Caco-2 (cell line): Measurements from ENCODE around the gene GSK3A. TPM values are rescaled to one million over a fixed set of nuclear protein-coding genes. Genes with fewer than 3 reads are reported as not detected.
A peak's percentile ranks its signal among the peaks of the same experiment; 100 is the strongest.

ENCODE experiments used
- BruUV-seq: library from RNA; stranded (reverse); fragments of 400-500 nt; replicated peaks from 2 replicates; lab custom pipeline; 2021; lab: Mats Ljungman, UMichigan
- CTCF ChIA-PET: fragments of 300-600 bp; sonication (Branson Sonifier 250); formaldehyde crosslinking; loops from one replicate; lab custom pipeline; 2022; ENCODE audit warnings: antibody characterized with exemption; lab: Charles Lee
- POLR2A ChIA-PET: fragments of 300-600 bp; sonication (Branson Sonifier 250); formaldehyde crosslinking; loops from one replicate; lab custom pipeline; 2022; ENCODE audit warnings: antibody characterized with exemption; lab: Charles Lee
- DNase-seq, 2 experiments: peaks; one replicate each; pipeline versions ENCODE4 v3.0.0 to v3.0.0-alpha.2; 2020 to 2022
- H3K27me3 ChIP-seq: replicated peaks from 2 replicates; pipeline ENCODE4 v1.6.0; 2011; ENCODE audit warnings: low read length; ENCODE audit not compliant: control insufficient read depth, insufficient read depth
- H3K36me3 ChIP-seq: 2 replicates; pipeline ENCODE4 v1.5.1; 2011; ENCODE audit warnings: low read length; ENCODE audit not compliant: control insufficient read depth, insufficient read depth
- H3K4me1 ChIP-seq: fragments of 250-450 bp; sonication (Bioruptor Pico); 2 replicates; pipeline ENCODE4 v1.5.1; 2020; ENCODE audit warnings: mild to moderate bottlenecking
- H3K4me3 ChIP-seq: 2 replicates; pipeline ENCODE4 v1.5.1; 2011; ENCODE audit warnings: low read depth, mild to moderate bottlenecking, control low read depth, low read length
- H3K9me3 ChIP-seq: fragments of 250-450 bp; sonication (Bioruptor Pico); 2 replicates; pipeline ENCODE4 v1.5.1; 2020; ENCODE audit warnings: mild to moderate bottlenecking, moderate library complexity
- H3K27ac Mint-ChIP-seq: one replicate; pipeline ENCODE4 v1.8.0; 2022; ENCODE audit warnings: mixed read lengths; ENCODE audit not compliant: unreplicated experiment
- H3K27me3 Mint-ChIP-seq: one replicate; pipeline ENCODE4 v1.8.0; 2022; ENCODE audit warnings: mixed read lengths; ENCODE audit not compliant: insufficient read depth, unreplicated experiment
- H3K36me3 Mint-ChIP-seq: one replicate; pipeline ENCODE4 v1.8.0; 2022; ENCODE audit warnings: mild to moderate bottlenecking, mixed read lengths; ENCODE audit not compliant: insufficient read depth, unreplicated experiment
- H3K4me1 Mint-ChIP-seq: one replicate; pipeline ENCODE4 v1.8.0; 2022; ENCODE audit warnings: low read depth, mixed read lengths; ENCODE audit not compliant: unreplicated experiment
- H3K4me3 Mint-ChIP-seq: one replicate; pipeline ENCODE4 v1.8.0; 2022; ENCODE audit warnings: mild to moderate bottlenecking, moderate library complexity, mixed read lengths; ENCODE audit not compliant: unreplicated experiment
- H3K9me3 Mint-ChIP-seq: one replicate; pipeline ENCODE4 v1.8.0; 2022; ENCODE audit warnings: mixed read lengths; ENCODE audit not compliant: unreplicated experiment
- intact Hi-C: fragments of 100-400 bp; cut with micrococcal nuclease; formaldehyde crosslinking; loops from one replicate; pipeline ENCODE4 v1.10.0; 2022; ENCODE audit not compliant: unreplicated experiment
- total RNA-seq: library from RNA; stranded (reverse); gene quantifications from 2 replicates; pipeline ENCODE4 v1.2.3, GENCODE V29; 2022
- TF ChIP-seq, protein P1 (sequence below), 2 experiments: fragments of 200-600 bp in 1 of 2; IDR thresholded peaks; 1 replicate in 1 of 2; 2 replicates in 1 of 2; pipeline versions ENCODE4 v1.5.1 to v1.8.0; 2011 to 2022; ENCODE audit warnings: antibody characterized with exemption in 1 of 2, control low read depth in 1 of 2, inconsistent platforms in 1 of 2, low read depth in 1 of 2, low read length in 1 of 2, mild to moderate bottlenecking in 1 of 2, moderate library complexity in 1 of 2; ENCODE audit not compliant: insufficient read depth in 1 of 2, severe bottlenecking in 1 of 2, unreplicated experiment in 1 of 2

Gene GSK3A
- total RNA-seq, 1 experiment from 2014 or later, result 59.6 TPM

DNA sequence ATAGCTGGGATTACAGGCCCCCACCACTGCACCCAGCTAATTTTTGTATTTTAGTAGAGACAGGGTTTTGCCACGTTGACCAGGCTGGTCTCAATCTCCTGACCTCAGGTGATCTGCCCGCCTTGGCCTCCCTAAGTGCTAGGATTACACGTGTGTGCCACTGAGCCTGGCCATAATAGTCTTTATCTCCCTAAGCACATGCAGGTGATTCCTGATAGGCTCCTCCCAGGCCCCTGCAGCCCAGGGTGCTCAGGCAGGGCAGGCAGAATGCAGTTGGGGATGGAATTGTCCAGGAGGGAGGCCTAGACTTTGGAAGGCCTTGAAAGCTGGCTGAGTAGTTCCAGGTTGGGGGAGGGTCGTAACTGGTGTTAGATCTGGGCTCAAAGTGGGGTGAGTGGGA lies 13.8 kb downstream of the GSK3A start:
- Histone ChIP-seq H3K4me3 (no peak overlapping the region), H3K36me3 (peaks cover 8% of the 10 kb centered on the region), H3K27me3 (no peaks in the 10 kb centered on the region), H3K4me1 (peaks cover 2% of the 10 kb centered on the region; the same call in 1 of the 2 replicates), H3K9me3 (no peaks in the 10 kb centered on the region)
- no TSS peak for BruUV-seq
- DNase-seq, result no peak
- CTCF ChIA-PET, result interaction anchor here (0.6 kb wide), 1 partner anchor 157 kb away, joined by 3 read pairs; no protein-coding TSS in a partner anchor
- Mint-ChIP-seq H3K4me1 (peaks cover 10% of the 10 kb centered on the region), H3K4me3 (no peak overlapping the region), H3K27me3 (no peaks in the 10 kb centered on the region), H3K27ac (peak overlapping the region; percentile 45), H3K9me3 (no peaks in the 10 kb centered on the region), H3K36me3 (peaks cover 76% of the 10 kb centered on the region)
- TF ChIP-seq, protein P1, sequence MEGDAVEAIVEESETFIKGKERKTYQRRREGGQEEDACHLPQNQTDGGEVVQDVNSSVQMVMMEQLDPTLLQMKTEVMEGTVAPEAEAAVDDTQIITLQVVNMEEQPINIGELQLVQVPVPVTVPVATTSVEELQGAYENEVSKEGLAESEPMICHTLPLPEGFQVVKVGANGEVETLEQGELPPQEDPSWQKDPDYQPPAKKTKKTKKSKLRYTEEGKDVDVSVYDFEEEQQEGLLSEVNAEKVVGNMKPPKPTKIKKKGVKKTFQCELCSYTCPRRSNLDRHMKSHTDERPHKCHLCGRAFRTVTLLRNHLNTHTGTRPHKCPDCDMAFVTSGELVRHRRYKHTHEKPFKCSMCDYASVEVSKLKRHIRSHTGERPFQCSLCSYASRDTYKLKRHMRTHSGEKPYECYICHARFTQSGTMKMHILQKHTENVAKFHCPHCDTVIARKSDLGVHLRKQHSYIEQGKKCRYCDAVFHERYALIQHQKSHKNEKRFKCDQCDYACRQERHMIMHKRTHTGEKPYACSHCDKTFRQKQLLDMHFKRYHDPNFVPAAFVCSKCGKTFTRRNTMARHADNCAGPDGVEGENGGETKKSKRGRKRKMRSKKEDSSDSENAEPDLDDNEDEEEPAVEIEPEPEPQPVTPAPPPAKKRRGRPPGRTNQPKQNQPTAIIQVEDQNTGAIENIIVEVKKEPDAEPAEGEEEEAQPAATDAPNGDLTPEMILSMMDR (IDR thresholded peaks at IDR 0.05; ENCODE audit: insufficient read depth in 1 of 2, low read depth in 1 of 2, low read length in 1 of 2, severe bottlenecking in 1 of 2, unreplicated experiment in 1 of 2), result no peak
- POLR2A ChIA-PET, result interaction anchor here (0.6 to 0.8 kb wide), 2 partner anchors 14 to 15 kb away, joined by 3 read pairs; partner anchors contain the start of gene GSK3A
- intact Hi-C loops, result no loop called here

DNA sequence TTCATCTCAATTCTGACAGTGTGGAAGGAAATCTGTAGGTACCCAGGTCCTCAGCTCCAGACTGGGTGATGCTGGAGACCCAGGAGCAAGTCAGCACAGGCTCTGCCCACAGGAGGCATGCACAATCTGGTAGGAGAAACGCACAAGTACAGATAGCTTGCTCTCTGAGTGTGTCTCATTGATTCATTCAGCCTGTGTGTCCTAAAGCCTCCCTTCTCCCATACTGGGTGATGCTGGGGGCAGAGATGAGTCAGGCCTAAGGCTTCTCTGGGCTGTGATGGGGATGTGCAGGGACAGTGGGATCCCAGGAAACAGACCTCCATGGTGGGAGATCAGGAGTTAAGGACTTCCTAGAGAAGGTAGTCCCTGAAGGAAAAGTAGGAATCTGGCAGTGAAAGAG lies 15.5 kb downstream of the GSK3A start:
- H3K27me3 ChIP-seq, result no peaks in the 10 kb centered on the region
- Mint-ChIP-seq H3K27ac (no peak overlapping the region), H3K36me3 (peaks cover 71% of the 10 kb centered on the region), H3K9me3 (no peaks in the 10 kb centered on the region), H3K4me1 (peaks cover 11% of the 10 kb centered on the region), H3K4me3 (no peak overlapping the region), H3K27me3 (no peaks in the 10 kb centered on the region)
- H3K4me1 ChIP-seq, result no peaks in the 10 kb centered on the region
- peaks cover 6% of the 10 kb centered on the region for H3K36me3 ChIP-seq
- H3K9me3 ChIP-seq, result no peaks in the 10 kb centered on the region
- DNase-seq, result no peak
- H3K4me3 ChIP-seq, result no peak overlapping the region
- TF ChIP-seq, protein P1 (IDR thresholded peaks at IDR 0.05; ENCODE audit: insufficient read depth in 1 of 2, low read depth in 1 of 2, low read length in 1 of 2, severe bottlenecking in 1 of 2, unreplicated experiment in 1 of 2), result no peak
- BruUV-seq, result no TSS peak
- CTCF ChIA-PET, result interaction anchor here (0.6 kb wide), 1 partner anchor 60 kb away, joined by 3 read pairs; no protein-coding TSS in a partner anchor
- intact Hi-C loops, result no loop called here
- POLR2A ChIA-PET, result no interaction called here

- peaks cover 6% of the 10 kb centered on the region for H3K36me3 ChIP-seq
- TF ChIP-seq, protein P1 (IDR thresholded peaks at IDR 0.05; ENCODE audit: insufficient read depth in 1 of 2, low read depth in 1 of 2, low read length in 1 of 2, severe bottlenecking in 1 of 2, unreplicated experiment in 1 of 2), result no peak
- H3K36me3 Mint-ChIP-seq, result peaks cover 63% of the 10 kb centered on the region
- no TSS peak for BruUV-seq
- no peak overlapping the region for H3K27ac Mint-ChIP-seq
- no peaks in the 10 kb centered on the region for H3K27me3 ChIP-seq
- intact Hi-C loops, result no loop called here
- DNase-seq, result no peak
- CTCF ChIA-PET, result no interaction called here
- no peaks in the 10 kb centered on the region for H3K9me3 ChIP-seq
- H3K27me3 Mint-ChIP-seq, result no peaks in the 10 kb centered on the region
- H3K9me3 Mint-ChIP-seq, result no peaks in the 10 kb centered on the region
- peaks cover 11% of the 10 kb centered on the region for H3K4me1 Mint-ChIP-seq
- H3K4me1 ChIP-seq, result no peaks in the 10 kb centered on the region
- H3K4me3 Mint-ChIP-seq, result no peak overlapping the region
- no peak overlapping the region for H3K4me3 ChIP-seq
- POLR2A ChIA-PET, result no interaction called here
Measured at GRCh38 chr19:42225718-42226292, 16.6 kb downstream of the GSK3A start.
